Non-pigmented ciliary epithelial cell (primary cell): Measurements from ENCODE around the gene RHBDL1.
"Not testable (repeated sequence)": the region's sequence is repeated elsewhere in the genome, so short reads cannot be mapped to it uniquely, and the experiment has no call there.

ENCODE experiments used
- DNase-seq: peaks from one replicate; pipeline ENCODE4 v3.0.0-alpha.2; 2010; ENCODE audit warnings: low read depth

The RHBDL1 gene

DNA sequence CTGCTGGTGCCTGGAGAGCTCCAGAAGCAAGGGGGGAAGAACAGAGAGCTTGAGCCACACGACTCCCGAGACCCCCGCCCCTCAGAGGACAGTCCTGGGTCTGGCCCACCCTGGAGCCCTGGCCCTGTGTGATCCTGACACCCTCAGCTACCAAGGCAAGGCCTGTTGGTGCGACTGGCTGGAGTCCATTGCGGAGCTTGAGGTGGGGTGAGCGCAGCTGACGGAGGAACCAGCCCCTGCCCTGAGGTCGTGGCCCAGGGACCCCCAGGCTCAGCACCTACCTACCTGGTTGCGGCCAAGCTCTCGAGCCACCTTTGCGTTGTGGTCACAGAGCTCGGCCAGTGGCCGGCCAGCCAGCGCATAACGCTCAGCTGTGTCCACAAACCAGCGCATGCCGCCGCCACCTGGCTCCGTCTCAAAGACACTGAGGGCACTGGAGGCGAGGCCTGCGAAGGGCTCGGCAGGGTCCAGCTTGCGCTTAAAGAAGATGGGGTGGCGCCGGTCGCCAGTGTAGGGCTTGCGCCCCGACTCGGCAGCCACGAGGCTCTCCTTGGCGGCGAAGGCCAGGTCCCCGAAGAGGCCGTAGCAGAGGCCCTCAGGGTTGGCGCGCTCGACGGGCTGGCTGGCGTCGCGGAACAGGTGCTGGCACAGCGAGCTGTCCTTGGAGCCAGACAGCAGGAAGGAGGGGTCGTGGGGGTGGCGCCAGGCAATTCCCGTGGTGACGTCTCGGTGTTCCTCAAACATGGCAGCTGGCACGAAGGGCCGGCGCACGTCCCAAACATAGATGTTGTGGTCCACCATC lies 11.2 kb downstream of the RHBDL1 start:
- DNase-seq, result no peak

DNA sequence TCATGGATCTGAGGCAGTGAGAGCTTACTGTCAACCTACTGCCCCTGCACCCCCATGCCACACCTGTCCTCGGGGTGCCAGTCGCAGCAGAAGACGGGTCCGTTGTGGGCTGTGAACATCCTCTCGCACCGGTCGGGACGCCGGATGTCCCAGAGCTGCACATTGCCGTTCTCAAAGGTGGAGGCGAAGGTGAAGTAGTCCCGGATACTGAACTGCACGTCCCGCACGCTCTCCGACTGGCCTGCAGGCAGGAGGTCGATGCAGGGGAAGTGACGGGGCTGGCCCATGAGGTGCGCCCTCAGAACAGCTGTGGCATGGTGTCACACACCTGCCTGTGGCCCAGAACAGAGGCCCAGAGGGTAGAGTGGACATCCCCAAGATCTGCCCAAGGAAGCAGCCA lies 12.0 kb downstream of the RHBDL1 start:
- DNase-seq, result no peak

DNA sequence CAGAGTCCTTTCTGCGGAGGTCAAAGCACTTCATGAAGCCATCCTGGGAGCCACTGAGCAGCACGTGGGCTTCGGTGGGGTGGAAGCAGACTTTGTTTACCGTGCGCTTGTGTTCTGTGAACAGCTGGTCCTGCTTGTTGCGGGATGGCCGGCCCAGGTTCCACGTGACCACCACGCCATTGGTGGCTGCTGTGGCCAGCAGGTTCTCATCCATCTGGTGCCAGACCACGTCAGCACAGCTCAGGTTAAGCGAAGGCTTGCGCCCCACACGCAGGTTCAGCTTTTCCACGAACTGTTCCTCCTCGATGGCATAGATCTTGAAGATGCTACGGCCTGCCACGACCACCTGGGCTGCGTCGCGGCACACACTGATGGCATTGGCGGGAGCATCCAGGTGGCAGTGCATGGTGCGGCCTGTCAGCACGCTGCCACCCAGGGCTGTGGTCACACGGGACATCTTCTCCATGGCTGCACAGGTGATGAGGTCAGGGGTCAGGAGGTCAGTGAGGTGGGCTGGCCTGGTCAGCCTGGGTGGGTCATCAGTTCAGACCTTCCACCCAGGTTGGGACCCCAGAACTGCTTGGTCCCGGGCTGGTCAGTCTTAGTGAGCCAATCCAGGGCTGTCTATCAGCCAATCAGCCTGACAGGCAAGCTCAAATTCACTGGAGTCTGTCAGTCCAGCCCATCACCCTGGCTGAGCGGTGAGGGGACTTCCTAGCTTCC lies 13.9 kb downstream of the RHBDL1 start:
- DNase-seq, result no peak

DNA sequence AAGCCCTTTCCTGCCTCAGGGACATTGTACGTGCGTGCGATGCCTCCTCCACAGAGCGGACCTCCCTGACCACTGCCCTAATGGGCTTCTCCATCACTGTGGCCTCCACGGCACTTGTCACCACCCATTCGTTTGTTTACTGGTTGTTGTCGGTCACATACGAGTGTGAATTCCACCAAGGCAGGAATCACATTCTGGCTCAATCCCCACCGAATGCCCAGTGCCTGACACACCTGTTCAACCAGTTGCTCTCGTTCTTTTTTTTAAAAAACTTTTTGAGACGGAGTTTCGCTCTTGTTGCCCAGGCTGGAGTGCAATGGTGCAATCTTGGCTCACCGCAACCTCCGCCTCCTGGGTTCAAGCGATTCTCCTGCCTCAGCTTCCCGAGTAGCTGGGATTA lies 15.8 kb downstream of the RHBDL1 start:
- DNase-seq, result not testable (repeated sequence)

DNA sequence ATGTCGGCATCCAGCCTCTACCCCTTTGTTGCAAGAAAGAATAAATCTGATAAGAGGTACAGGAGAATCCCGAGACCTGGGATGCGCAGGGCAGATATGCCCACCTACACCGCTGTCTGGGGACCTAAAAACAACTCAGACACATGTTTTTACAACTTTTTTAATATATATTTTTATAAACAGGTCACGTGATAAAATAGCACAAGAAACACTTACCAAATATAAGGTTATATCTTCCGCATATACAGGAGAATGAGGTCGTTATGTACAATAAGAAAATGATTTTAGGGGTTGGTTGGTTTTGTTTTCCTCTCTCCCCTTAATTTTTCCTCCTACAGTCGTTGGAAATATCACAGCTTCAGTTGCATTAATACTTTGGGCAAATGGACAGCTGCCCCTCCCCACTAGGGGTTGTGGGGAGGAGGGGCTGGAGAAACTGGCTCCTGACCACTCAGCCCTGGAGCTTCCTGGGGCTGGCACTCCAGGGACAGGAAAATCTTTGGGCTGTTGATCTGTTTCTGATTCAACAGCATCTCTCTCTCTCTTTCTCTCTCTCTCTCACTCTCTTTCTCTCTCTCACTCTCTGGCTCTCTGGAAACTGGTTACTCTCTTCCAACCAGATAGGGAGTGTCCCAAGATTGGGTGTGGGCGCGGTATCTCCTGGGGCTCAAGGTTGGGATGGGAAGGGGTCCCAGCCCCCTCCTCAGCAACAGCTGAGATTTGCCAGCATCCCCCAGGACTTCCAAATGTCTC lies 17.1 kb downstream of the RHBDL1 start:
- no peak for DNase-seq

DNA sequence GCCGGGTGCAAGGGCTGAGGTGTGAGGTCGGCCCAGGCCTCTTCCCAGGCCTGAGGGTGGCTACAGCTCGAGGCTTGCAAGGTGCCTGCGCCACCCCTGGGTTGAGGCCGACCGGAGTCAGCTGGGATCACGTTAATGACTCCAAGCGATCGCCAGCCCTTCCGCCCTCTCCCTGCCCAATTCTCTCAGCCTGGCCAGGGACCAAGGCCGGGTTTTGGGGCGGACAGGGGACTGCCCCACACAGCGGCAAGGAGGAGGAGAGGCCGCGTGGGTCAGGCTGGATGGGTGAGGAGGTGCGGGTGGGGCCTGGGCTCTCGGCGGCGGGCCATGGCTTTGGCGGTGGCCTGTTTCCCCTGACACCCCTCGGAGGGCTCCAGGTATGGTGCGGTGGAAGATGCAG lies 17.9 kb downstream of the RHBDL1 start:
- no peak for DNase-seq

DNA sequence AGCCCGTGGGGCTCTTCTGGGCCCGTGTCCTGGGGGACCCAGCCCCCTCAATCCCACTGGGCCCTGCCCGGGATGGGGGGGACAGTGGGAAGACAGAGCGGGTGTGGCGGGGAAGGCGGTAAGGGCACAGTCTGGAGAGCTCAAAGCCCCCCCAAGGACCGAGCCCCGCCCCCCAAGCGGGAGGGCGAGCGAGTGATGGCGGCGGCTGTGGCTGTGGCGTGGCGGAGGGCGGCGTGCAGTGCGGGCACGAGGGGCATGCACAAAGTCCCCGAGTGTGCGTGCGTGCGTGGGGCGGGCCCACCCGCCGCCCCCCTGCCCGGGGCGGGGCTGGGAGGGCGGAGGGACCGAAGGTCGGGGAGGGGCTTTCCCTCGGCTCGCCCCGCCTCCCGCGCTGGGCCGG lies 18.3 kb downstream of the RHBDL1 start:
- no peak for DNase-seq

DNA sequence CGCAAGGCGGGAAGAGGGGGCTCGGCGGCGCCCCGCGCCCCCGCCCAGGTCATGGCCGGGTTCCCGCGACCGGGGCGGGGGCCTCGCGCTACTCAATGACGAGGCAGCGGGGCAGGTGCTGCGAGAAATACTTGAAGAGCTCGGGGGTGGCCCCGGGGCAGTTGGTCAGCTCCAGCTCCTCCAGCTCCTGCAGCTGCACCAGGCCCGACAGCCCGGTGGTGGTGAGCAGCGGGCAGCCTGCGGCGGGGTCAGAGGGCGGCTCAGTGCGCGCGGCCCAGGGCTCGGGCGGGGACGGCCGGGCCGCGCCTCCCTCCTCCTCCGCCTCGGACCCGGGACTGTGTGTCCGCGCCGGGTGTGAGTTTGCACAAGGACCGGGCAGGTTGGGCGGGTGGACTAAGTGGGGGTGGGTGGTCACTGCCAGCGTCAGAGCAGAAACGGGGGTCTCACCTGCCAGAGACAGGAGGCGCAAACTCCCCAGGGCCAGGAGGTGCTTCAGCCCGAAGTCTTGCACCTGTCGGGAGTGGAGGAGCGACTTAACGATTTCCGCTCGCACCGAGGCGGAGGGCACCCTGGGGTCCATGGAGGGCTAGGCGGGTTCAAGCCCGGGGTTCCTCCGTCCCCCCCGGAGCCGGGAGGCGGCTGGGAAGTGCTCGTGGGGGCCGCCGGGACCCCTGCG lies 18.9 kb downstream of the RHBDL1 start:
- DNase-seq, result no peak

DNA sequence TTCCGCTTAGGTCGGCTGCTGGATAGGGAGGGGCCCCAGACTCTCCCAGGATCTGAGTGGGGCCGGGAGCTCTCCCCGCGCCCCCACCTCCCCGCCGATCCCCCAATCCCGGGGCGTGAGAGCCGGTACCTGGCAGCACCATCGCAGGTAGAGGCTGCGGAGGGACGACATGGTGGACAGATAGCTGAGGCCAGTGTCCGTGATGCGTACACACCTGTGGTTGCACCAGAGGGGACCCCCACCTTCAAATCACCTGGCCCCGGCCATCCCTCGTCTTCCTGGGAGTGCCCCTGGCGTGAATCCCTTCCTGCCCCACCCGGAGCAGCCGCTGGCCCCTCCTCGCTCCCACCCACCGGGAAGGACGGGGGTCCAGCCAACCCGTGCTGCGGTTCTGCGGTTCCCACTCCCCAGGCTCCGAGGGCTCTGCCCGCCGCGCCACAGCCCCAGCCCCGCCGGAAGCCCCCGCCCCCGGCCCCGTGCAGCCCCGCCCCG lies 19.4 kb downstream of the RHBDL1 start:
- DNase-seq, result no peak

DNA sequence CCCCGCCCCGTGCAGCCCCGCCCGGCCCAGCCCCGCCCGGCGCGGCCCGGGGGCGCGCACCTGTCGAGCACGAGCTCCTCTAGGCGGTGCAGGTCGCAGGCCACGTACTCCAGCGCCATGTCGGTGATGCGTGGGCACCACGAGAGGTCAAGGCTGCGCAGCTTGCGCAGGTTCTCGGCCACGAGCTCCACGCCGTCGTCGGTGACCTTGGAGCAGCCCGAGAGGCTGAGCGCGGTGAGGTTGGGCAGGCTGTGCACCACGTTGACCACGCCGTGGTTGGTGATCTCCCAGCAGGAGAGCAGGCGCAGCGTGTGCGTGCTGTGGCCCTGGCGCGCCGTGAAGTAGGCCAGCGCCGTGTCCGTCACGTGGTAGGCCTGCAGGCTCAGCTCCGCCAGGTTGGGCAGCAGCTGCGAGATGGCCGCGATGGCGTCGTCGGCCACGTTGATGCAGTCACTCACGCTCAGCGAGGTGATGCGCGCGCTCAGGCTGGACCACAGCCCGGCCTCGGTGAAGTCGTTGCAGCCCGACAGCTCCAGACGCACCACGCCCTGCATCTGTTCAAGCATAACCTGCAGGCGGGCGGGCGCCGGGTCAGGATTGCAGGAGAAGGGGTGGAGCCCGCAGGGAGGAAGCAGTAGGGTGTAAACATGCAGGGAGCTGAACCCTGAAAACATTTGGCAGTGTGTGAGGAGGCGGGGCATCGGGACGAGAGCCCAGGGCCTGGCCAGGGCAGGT lies 20.1 kb downstream of the RHBDL1 start:
- DNase-seq, result no peak

DNA sequence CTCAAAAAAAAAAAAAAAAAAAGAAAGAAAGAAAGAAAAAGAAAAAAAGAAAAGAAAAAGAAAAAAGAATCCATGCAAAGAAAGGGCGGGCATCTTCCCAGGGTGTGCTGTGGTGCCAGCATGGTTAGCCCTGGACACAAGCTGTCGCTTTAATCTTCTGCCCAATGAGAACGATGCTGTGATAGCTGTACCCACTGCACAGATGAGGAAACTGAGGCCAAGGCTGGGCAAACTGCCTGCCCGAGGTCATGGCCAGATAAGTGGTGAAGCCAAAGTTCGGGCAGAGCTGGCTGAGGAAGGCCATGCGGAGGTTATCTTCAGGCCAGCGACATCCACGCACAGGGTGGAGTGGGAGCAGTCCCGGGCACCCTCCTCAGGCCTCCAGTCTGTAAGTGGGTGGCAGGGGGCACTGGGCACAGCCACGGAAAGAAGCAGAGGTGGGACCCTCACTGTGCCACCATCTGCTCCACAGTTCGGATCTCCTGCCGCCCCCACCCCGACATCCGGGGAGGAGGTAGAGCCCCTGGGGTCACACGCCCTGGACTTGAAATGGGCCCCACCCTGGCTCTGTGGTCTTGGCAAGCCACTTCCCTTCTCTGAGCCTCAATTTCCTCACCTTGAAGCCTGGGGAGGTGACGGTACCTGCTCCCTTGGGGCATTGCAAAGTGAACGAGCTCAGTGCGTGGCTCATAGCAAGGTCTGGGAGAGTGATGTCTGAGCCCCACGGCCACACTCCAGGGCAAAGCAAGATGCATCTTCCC lies 23.6 kb downstream of the RHBDL1 start:
- no peak for DNase-seq

DNA sequence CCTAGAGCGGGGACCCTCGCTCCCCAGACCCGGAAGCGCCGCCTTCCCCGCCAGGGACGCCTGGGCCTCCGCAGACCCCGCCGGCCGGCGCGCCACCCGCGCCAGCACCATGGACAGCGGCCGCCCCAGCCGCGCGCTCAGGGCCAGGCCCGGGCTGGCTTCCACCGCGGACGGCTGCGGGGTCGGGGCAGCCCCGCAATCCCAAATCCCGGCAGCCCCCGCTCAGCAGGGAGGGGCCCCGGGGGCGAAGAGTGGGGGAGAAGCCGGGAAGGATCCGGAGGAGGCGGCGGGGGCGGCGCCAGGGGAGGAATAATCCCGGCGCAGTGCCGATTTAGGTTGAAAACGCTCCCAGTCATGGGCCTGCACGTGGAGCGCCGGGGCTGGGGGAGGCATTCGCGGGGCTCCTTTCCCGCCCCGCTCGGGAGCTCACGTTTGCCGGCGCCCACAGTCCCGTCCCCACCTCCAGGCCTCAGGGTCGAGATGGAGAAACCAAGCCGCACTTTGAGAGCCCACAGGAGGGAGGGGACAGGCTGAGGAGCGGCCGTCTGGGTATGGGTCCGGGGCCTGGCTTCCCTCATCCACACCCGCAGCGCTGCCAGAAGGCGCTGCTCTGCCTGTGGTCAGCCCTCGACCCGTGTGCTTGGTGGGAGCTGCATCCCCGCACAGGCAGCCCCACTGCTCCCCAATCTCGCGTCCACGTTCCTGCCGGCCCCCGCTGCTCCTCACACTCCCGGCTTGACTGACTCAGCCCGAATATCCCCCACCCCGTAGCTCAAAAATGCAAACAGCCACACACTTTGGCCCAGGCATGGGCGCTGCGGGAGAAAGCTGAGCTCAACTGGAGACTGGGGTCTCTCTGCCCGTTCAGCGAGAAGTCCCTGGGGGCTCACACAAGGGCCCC lies 25.5 kb downstream of the RHBDL1 start:
- DNase-seq, result no peak

DNA sequence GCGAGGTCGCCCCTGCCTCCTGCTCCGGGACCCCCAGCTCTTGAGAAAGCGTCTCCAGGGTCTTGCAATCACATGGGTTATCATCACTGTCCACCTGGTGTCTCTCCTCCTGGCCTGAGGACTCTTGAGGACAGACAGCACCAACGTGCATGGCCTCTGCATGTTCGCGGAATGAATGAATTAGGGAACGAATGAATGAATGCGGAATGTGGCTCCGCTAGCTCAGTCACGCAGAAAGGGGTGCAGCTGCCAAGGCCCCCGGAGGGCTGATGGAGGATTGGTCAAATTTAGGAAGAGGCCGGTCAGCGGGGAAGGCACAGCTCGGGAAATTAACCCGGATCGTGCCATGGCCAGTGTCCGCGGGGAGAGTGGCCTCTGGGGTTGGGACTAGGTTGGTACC lies 26.9 kb downstream of the RHBDL1 start:
- DNase-seq, result no peak

DNA sequence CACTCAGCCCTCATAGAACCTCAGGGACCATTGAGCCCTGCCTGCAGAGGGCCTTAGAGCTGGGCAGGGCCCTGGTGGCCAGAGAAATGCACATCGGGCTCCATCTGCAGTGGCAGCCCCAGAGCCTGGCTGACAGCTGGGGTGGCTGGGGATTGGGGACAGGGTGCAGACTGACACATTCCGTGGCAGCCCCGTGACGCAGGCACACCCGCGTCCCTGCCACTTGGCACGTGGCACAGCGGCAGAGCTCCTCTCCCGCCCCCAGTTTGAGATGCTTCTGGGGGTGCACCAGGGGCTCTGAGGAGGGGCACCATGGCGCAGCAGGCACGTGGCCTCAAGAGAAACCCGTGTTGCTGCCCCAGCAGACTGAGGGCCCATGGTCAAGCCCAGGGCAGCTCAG lies 27.9 kb downstream of the RHBDL1 start:
- DNase-seq, result no peak

DNA sequence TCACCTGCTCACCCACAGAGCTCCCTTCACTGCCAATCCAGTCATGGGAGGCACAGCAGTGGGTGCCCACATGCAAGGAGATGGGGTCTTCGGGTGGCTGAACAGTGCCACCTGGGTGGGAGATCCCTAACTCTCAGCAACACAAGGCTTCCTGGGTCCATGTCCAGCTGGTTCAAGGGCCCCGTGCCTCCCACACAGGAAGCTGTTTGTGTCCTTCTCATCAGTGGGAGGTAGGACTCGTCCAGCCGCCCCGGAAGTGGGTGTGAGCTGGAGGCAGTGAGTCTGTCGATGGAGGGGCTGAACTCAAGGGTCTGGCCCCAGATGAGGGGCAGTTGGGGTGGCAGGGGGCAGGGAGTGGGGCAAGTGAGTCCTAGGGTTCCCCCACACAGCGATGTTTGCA lies 28.6 kb downstream of the RHBDL1 start:
- DNase-seq, result no peak

DNA sequence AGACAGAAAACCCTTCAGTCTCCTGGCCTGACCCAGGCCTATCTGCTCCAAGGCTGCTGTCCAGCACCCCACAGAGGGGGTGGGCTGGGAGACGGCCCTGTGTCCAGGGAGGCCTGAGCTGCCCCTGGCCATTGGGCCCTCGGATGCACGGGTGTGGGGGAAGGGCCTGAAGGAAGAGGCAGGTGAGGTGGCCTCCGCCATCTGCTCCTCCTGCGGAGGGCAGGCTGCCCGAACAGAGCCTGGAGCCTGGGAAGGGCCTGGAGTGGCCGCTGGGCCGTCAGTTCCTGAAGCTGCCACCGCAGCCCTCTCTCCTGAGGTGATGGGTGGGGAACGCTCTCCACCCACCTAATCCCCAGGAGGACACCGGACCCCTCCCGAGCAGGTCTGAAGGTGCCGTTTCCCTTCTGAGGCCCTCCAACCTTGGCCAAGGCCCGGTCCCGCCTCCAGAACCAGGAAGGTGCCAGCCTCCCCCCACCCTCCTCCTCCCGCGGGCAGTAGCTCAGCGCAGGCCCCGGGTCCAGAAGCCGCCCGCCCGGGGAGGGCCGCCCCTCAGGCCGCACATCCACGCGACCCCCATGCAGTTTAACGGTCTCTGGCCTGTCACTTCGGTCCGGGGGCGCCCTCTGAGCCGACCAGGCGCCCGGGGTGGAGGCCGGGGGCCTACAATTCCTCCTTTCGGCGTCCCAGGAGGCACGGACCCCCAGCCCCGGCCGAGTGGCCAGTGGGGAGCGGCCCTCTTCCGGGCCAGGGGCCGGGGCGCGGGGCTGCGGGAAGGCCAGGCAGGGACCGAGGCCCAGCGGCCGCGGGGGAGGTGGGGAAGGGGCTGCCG lies 29.3 kb downstream of the RHBDL1 start:
- DNase-seq, result no peak

DNA sequence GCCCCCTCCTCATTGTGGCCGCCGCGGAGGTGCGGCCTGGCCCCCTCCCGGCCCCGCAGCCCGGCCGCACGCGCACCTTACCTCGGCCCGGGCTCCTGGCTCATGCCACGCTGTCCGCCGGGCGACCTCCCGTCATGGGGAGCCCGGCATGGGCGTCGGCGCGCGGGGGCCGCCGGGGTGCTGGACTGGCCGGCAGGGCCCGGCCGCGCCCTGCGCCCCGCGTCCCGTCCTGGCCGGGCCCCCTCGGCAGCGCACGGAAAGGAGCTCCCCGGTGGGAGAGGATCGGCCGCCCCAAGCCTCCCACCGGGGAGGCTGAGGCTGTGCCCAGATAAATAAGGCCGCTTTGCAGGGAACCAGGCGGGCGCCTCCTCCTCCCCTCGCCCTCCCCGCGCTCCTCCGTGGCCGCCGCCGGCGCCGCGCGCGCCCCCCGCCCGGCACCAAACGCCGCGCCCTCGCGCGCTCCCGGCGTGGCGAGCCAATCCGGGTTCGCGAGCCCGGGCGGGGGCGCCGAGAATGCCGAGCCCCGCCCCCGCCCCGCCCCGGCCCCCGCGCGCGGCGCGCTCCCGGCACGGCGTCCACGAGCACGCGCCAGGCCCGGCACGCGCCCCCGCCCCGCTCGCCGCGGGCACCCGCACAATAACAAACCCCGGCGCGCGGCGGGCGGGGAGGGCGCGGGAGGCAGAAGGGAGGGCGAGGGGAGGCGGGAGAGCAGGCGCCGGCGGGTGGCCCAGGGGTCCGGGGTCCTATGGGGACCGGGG lies 30.1 kb downstream of the RHBDL1 start, which contains the start of gene FBXL16:
Gene FBXL16 (minus strand): TSS at position 371 of the 758 bp plus-strand sequence. CDS start 8,396 bp downstream, outside the sequence.
- DNase-seq, result no peak
